ENCODE measurements around the gene WDR1.

The WDR1 gene

GRCh38 chr4:10119278-10119677 is 2.7 kb upstream of the WDR1 start:
- no peak for TF ChIP-seq CTCF (IDR thresholded peaks at IDR 0.05)
- Histone ChIP-seq H3K27me3 (no peaks in the 10 kb centered on the region), H3K36me3 (peaks cover 14% of the 10 kb centered on the region), H3K4me3 (ENCODE audit: low read depth in 1 of 2, low read length in 1 of 2) (no peak overlapping the region), H3K9me3 (no peaks in the 10 kb centered on the region), H3K4me1 (ENCODE audit: control insufficient read depth in 1 of 2, insufficient read depth in 1 of 2, low read depth in 1 of 2, low read length in 1 of 2) (peaks cover 34 to 62% of the 10 kb centered on the region in 2 experiments), H3K27ac (peak overlapping the region; percentile 99)

GRCh38 chr4:10118048-10119004 is 1.7 kb upstream of the WDR1 start:
- Histone ChIP-seq H3K27ac (peak overlapping the region; percentile 99), H3K4me3 (ENCODE audit: low read depth in 1 of 2, low read length in 1 of 2) (peak overlapping the region; percentile 78 to 91), H3K27me3 (no peaks in the 10 kb centered on the region)

GRCh38 chr4:10117359-10118047 is 904 bp upstream of the WDR1 start:
- no peaks in the 10 kb centered on the region for H3K27me3 ChIP-seq
- H3K4me3 ChIP-seq (ENCODE audit: low read depth in 1 of 2, low read length in 1 of 2): peak overlapping the region; percentile 78 to 91
- H3K4me1 ChIP-seq (ENCODE audit: control insufficient read depth in 1 of 2, insufficient read depth in 1 of 2, low read depth in 1 of 2, low read length in 1 of 2): peaks cover 46 to 59% of the 10 kb centered on the region in 2 experiments
- peak overlapping the region; percentile 99 for H3K27ac ChIP-seq
- no peak for TF ChIP-seq CTCF (IDR thresholded peaks at IDR 0.05)
- H3K9me3 ChIP-seq: no peaks in the 10 kb centered on the region
- H3K36me3 ChIP-seq: peaks cover 31% of the 10 kb centered on the region

More at GRCh38 chr4:10118048-10119004, 1.7 kb upstream of the WDR1 start:
- Histone ChIP-seq H3K4me1 (ENCODE audit: control insufficient read depth in 1 of 2, insufficient read depth in 1 of 2, low read depth in 1 of 2, low read length in 1 of 2) (peaks cover 44 to 64% of the 10 kb centered on the region in 2 experiments), H3K36me3 (peaks cover 23% of the 10 kb centered on the region), H3K9me3 (no peaks in the 10 kb centered on the region)
- no peak for TF ChIP-seq CTCF (IDR thresholded peaks at IDR 0.05)

GRCh38 chr4:10115797-10116568 is 616 bp downstream of the WDR1 start:
- no peak for TF ChIP-seq CTCF (IDR thresholded peaks at IDR 0.05)
- Histone ChIP-seq H3K9me3 (no peaks in the 10 kb centered on the region), H3K27me3 (no peaks in the 10 kb centered on the region), H3K4me1 (ENCODE audit: control insufficient read depth in 1 of 2, insufficient read depth in 1 of 2, low read depth in 1 of 2, low read length in 1 of 2) (peaks cover 55 to 61% of the 10 kb centered on the region in 2 experiments), H3K36me3 (peaks cover 47% of the 10 kb centered on the region), H3K27ac (peak overlapping the region; percentile 99), H3K4me3 (ENCODE audit: low read depth in 1 of 2, low read length in 1 of 2) (peak overlapping the region; percentile 78 to 91)

GRCh38 chr4:10115271-10115796 is 1.3 kb downstream of the WDR1 start:
- peaks cover 55 to 63% of the 10 kb centered on the region in 2 experiments for H3K4me1 ChIP-seq (ENCODE audit: control insufficient read depth in 1 of 2, insufficient read depth in 1 of 2, low read depth in 1 of 2, low read length in 1 of 2)
- H3K36me3 ChIP-seq: peaks cover 53% of the 10 kb centered on the region

More at GRCh38 chr4:10115271-10115796, 1.3 kb downstream of the WDR1 start:
- no peaks in the 10 kb centered on the region for H3K27me3 ChIP-seq
- peak overlapping the region; percentile 78 to 91 for H3K4me3 ChIP-seq (ENCODE audit: low read depth in 1 of 2, low read length in 1 of 2)
- H3K9me3 ChIP-seq: no peaks in the 10 kb centered on the region
- H3K27ac ChIP-seq: peak overlapping the region; percentile 99
- no peak for TF ChIP-seq CTCF (IDR thresholded peaks at IDR 0.05)
